ENCODE measurements around the gene HOMER1. TPM values are rescaled to one million over a fixed set of nuclear protein-coding genes. Genes with fewer than 3 reads are reported as not detected.

Gene HOMER1
- total RNA-seq, 1 donor from 2014 or later: 16.7 TPM

GRCh38 chr5:79413112-79413511, 100.8 kb downstream of the HOMER1 start:
- H3K27ac Mint-ChIP-seq (ENCODE audit: unreplicated experiment): no peak overlapping the region
- H3K4me3 Mint-ChIP-seq (ENCODE audit: unreplicated experiment): no peak overlapping the region
- peaks cover 12% of the 10 kb centered on the region for H3K36me3 Mint-ChIP-seq (ENCODE audit: low read depth, unreplicated experiment)
- H3K9me3 Mint-ChIP-seq (ENCODE audit: unreplicated experiment): peaks cover 5% of the 10 kb centered on the region
- H3K4me1 Mint-ChIP-seq (ENCODE audit: unreplicated experiment): peaks cover 2% of the 10 kb centered on the region
- H3K27me3 Mint-ChIP-seq (ENCODE audit: unreplicated experiment): peaks cover 3% of the 10 kb centered on the region
- TF ChIP-seq, protein P1, sequence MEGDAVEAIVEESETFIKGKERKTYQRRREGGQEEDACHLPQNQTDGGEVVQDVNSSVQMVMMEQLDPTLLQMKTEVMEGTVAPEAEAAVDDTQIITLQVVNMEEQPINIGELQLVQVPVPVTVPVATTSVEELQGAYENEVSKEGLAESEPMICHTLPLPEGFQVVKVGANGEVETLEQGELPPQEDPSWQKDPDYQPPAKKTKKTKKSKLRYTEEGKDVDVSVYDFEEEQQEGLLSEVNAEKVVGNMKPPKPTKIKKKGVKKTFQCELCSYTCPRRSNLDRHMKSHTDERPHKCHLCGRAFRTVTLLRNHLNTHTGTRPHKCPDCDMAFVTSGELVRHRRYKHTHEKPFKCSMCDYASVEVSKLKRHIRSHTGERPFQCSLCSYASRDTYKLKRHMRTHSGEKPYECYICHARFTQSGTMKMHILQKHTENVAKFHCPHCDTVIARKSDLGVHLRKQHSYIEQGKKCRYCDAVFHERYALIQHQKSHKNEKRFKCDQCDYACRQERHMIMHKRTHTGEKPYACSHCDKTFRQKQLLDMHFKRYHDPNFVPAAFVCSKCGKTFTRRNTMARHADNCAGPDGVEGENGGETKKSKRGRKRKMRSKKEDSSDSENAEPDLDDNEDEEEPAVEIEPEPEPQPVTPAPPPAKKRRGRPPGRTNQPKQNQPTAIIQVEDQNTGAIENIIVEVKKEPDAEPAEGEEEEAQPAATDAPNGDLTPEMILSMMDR (IDR thresholded peaks at IDR 0.05; ENCODE audit: unreplicated experiment): no peak
- no peak for DNase-seq (ENCODE audit: low spot score)

DNA sequence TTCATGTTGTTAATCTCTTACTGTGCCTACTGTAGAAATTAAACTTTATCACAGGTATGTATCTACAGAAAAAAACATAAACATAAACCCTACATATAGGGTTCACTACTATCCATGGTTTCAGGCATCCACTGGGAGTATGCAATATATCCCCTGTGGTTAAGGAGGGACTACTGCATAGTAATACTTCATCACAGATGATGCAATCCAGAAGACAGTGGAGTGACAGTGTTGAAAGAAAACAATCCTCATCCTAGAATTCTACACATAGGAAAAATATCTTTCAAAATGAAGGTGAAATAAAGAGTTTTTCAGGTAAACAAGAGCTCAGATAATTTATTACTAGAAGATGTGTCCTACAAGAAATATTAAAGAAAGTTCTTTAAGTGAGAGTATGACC, 105.9 kb downstream of the HOMER1 start:
- TF ChIP-seq, protein P1 (IDR thresholded peaks at IDR 0.05; ENCODE audit: unreplicated experiment): no peak

DNA sequence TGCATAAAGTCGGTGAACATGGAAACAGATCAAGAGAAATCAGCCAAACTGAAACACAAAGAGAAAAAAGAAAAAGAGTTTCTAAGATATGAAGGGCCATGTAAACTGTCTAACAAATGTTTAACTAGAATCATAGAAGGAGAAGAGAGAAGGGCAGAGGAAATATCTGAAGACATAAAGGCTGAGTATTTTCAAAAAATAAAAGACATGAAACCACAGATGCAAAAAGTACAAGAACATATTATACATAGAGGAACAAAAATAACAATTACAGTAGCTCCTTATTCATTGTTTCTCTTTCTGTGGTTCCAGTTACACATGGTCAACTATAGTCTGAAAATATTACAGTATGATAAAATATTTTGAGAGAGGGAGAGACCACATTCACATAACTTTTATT, 106.3 kb downstream of the HOMER1 start:
- DNase-seq (ENCODE audit: low spot score): no peak
- Mint-ChIP-seq H3K9me3 (ENCODE audit: unreplicated experiment) (peaks cover 5% of the 10 kb centered on the region), H3K4me3 (ENCODE audit: unreplicated experiment) (no peak overlapping the region), H3K27me3 (ENCODE audit: unreplicated experiment) (peaks cover 2% of the 10 kb centered on the region), H3K36me3 (ENCODE audit: low read depth, unreplicated experiment) (peaks cover 17% of the 10 kb centered on the region), H3K27ac (ENCODE audit: unreplicated experiment) (no peak overlapping the region), H3K4me1 (ENCODE audit: unreplicated experiment) (peaks cover 4% of the 10 kb centered on the region)
- TF ChIP-seq, protein P1 (IDR thresholded peaks at IDR 0.05; ENCODE audit: unreplicated experiment): no peak

More for the DNA sequence above, 105.9 kb downstream of the HOMER1 start:
- DNase-seq (ENCODE audit: low spot score): no peak
- peaks cover 17% of the 10 kb centered on the region for H3K36me3 Mint-ChIP-seq (ENCODE audit: low read depth, unreplicated experiment)
- H3K9me3 Mint-ChIP-seq (ENCODE audit: unreplicated experiment): peaks cover 5% of the 10 kb centered on the region
- peaks cover 4% of the 10 kb centered on the region for H3K4me1 Mint-ChIP-seq (ENCODE audit: unreplicated experiment)
- no peak overlapping the region for H3K4me3 Mint-ChIP-seq (ENCODE audit: unreplicated experiment)
- H3K27ac Mint-ChIP-seq (ENCODE audit: unreplicated experiment): no peak overlapping the region
- peaks cover 2% of the 10 kb centered on the region for H3K27me3 Mint-ChIP-seq (ENCODE audit: unreplicated experiment)

GRCh38 chr5:79401216-79401615, 112.7 kb downstream of the HOMER1 start:
- Mint-ChIP-seq H3K4me1 (ENCODE audit: unreplicated experiment) (peaks cover 20% of the 10 kb centered on the region), H3K27me3 (ENCODE audit: unreplicated experiment) (no peaks in the 10 kb centered on the region), H3K36me3 (ENCODE audit: low read depth, unreplicated experiment) (no peaks in the 10 kb centered on the region), H3K4me3 (ENCODE audit: unreplicated experiment) (no peak overlapping the region), H3K27ac (ENCODE audit: unreplicated experiment) (peak overlapping the region; percentile 58), H3K9me3 (ENCODE audit: unreplicated experiment) (no peaks in the 10 kb centered on the region)
- TF ChIP-seq, protein P1 (IDR thresholded peaks at IDR 0.05; ENCODE audit: unreplicated experiment): no peak
- no peak for DNase-seq (ENCODE audit: low spot score)

DNA sequence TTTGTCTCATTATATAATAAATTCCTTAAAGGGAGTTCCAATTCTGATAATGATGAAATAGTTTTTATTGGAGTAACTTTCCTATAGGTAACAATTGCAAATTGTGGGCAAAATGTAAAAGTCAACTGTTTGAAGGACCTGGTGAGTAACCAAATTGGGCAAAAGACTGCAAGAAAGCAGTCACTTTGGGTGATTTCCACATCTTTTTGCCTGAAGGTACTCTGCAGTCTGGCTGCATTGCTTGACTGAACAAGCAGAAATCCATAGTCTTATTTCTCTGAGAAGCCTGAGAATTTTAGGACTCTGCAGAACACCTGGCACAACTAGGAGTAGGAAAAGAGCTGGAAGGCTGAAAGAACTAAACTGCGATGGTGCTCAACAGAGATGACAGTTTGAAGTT, 114.9 kb downstream of the HOMER1 start:
- Mint-ChIP-seq H3K4me3 (ENCODE audit: unreplicated experiment) (no peak overlapping the region), H3K9me3 (ENCODE audit: unreplicated experiment) (no peaks in the 10 kb centered on the region), H3K27me3 (ENCODE audit: unreplicated experiment) (no peaks in the 10 kb centered on the region)

More for the DNA sequence above, 114.9 kb downstream of the HOMER1 start:
- DNase-seq (ENCODE audit: low spot score): no peak
- TF ChIP-seq, protein P1 (IDR thresholded peaks at IDR 0.05; ENCODE audit: unreplicated experiment): no peak
- peaks cover 20% of the 10 kb centered on the region for H3K4me1 Mint-ChIP-seq (ENCODE audit: unreplicated experiment)
- no peak overlapping the region for H3K27ac Mint-ChIP-seq (ENCODE audit: unreplicated experiment)
- no peaks in the 10 kb centered on the region for H3K36me3 Mint-ChIP-seq (ENCODE audit: low read depth, unreplicated experiment)

All from endothelial cell (in vitro differentiated cells).